HG03103 (cell line): Measurements from ENCODE around the gene DPYD.
A peak's percentile ranks its signal among the peaks of the same experiment; 100 is the strongest.

Experiments used
- ATAC-seq: cut with Tn5 transposase; IDR thresholded peaks from one replicate; pipeline ENCODE4 v1.9.1; 2021; ENCODE audit warnings: low read depth; ENCODE audit not compliant: unreplicated experiment

Gene DPYD

DNA sequence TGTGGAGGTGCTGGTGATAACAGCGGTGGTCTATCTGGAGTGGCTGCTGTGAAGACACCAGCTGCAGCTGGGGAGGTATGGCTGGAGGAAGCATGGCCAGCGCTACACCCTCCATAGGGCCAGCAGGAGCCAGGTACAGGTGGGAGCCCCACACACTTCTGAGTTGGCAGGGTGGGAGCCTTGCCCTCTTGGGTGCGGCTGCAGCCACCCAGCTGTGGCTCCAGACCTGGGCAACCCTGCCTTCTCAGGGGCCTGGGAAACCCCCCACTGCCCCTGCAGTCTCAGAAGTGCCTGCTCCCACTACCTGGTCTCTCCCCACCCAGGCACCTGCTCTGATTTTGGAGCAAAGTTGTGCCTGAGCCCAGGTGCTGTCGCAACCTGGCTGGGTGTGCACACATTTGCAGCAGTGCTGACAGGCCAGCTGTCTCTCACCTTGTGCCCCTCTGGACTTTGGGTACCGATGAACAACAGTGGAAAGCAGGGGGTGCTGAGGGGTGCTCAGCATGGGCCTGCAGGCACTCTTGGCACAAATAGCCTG, 76.2 kb downstream of the DPYD start:
- ATAC-seq: no peak

DNA sequence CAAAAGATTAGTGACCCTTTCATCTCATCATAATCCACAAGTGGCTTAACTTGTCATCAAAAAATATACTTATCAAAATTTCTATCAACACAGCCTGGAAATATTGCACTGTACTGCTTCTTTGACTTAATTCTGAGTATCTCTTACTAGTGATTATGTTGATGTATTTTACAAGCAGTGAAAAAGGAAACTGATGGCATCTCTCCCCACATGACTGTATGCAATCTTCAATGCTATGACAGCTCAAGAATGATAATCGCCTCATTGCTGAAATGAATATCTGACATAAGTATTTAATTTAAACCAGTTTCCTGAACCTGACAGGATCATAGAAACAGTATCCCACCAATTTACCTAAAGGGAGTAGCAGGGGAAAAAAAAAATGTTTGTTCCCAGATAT, 79.5 kb downstream of the DPYD start:
- ATAC-seq: no peak

DNA sequence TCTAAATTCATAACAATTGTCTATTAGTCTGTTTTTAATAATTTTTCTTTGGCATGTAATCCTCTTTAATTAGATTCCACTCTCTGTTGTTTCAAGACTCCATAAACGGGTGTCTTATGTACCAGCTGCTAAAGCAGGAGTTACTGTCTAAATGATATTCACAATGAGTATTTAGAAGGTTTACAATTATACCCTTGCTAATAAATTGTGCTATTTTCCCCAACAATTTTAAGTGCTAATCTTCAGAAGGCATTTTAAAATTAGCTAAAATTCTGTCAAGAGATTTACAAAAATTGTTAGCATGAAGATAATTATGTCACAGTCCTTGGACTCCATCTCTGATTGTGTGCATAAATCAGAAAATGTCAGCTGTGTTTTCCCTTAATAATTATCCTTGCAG, 83.7 kb downstream of the DPYD start:
- no peak for ATAC-seq

DNA sequence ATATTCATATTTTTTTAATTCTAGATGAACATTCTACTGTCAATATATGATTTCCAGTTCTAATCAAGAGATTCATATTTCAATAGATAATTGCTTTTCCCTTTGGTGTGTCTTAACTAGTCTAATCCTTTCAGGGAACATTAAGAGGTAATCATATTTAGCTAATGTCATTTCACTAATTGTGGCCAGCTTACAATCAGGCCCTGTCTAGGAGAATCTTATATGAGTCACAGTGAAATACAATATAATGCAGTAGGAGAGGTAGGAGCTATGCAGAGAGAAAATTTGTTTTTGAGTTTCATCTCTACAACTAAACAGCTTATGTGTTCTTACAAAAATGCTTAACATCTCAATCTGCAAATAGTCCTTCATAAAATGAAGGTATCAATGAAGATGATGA, 85.9 kb downstream of the DPYD start:
- no peak for ATAC-seq

DNA sequence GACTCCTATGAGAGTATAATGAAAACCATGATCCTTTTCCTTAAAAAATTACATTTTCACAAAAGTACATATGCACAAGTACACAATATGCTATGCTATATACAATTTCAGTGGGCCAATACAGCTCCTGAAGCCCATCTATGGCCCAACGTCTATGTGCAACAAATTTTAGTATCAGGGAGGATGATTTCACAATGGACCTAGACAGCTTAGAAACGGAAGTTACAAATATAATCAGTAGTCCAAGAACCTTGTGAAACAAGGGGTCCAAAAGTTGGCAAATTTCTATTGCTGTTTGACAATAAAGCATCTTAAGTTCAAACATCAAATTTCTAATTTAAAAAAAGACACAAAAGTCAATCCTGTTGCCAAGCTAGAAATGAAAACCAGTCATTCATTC, 87.0 kb downstream of the DPYD start:
- no peak for ATAC-seq

DNA sequence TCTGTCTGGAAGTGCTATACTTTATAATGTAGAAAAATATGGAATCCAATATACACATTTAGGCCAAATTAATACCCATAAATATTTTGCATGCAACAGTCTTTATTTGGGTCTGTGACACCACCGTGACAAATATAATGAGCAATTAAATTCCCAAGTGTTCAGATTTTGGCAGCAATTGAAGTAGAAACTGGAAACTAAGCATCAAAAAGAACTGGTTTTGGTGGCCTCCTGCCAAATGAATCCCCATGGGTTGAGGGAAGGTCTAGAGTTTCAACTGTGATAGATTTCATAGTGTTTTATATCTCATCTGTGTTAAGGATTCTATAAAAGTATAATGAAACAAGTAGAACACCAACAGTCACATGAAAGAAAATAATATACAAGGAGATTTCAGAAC, 88.4 kb downstream of the DPYD start:
- no peak for ATAC-seq

DNA sequence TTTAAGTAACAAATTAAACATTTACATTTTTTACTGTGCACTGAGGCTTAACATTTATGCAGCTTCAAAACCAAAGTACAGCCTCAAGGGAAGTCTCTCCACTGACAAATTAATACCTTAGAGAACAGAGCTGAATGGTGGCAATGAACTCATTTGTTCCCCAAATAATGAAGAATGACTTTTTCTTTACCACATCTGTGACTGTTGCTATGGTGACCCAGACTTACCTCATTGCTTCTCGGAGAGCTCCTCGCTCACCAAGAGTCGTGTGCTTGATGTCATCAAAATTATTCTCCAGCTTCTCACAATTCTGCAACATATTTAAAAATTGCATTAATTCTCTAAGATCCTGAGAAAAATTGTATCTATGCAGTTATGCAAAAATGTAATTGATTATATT, 92.9 kb downstream of the DPYD start:
- ATAC-seq: peak; percentile 55

DNA sequence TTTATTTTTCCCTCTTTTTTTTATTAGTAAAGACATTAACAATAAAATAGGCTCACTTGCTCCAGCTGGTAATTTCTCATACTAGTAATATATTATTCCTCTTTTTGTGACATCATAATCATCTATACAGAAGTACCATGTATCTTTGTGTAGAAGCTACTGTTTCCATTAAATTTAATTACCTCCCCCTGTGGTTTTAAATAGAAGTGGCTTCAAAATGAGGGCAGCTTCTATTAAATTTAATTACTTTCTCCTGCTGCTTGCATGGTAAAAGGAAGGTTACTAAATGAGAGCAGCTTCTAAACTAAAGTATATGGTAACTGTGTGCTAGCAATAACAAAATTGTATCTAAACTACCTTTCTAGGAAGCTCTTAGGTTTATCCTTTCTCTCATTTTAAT, 94.0 kb downstream of the DPYD start:
- no peak for ATAC-seq

DNA sequence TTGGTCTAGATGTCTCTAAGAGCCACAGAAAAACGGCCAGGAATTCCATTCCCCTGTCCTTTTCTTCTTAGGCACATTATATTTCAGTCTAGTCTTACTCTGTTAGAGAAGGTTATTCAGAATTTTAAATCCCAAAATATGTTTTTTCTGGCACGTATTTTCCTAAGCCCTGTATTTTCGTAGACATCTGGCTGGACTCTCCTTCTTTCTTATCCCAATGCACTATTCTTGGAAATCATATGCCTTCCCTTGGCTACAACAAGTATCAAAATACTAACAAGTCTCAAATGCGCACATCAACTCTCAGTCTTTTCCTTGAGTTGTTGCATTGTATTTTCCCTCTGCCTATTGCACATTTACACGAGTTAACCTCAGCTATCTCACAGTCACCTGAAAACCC, 96.2 kb downstream of the DPYD start:
- ATAC-seq: no peak

DNA sequence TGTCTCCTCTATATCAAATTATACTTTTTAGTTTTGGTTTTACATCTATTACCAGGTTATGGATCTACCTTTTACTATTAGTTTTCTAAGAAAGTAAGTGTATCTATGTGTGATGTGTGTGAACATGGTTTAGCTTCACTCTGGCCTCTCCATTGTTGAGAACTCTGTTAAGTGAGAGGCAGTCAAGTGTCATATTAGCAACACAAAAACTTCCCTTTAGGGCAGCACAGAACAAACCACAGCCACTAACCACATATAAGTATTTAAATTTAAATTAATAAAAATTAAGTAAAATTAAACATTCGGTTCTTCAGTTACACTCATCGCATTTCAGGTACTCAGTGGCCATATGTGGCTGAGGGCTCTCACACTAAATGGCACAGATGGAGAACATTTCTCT, 96.6 kb downstream of the DPYD start:
- ATAC-seq: no peak

DNA sequence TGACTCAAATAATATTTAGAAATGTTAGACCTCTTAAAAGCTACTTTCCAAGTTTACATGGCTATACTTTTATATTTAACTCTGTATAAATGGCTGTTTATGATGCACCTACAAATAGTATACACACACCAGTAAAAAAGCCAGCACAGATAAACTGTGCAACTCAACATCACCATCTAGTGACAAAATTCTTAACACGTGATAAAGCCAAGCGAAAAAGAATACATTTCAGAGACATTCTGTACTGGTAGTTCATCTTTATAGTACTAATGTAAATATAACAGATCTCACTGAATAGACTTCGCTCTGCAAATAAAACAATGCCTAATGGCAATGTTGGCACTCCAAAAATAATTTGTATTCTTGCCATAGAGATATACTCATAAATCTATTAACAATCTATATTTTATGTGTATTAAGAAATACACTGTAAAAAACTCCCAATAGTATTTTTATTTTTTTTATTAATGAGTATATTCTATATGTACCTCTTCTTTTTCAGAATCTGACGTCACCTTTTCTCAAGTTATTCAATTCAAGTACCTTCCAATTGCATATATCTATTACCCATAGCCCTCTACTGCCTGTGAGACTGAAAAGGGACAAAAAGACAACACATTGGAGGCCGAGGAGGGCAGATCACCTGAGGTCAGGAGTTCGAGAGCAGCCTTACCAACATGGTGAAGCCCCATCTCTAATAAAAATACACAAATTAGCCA, 100.2 kb downstream of the DPYD start:
- peak; percentile 68 for ATAC-seq

DNA sequence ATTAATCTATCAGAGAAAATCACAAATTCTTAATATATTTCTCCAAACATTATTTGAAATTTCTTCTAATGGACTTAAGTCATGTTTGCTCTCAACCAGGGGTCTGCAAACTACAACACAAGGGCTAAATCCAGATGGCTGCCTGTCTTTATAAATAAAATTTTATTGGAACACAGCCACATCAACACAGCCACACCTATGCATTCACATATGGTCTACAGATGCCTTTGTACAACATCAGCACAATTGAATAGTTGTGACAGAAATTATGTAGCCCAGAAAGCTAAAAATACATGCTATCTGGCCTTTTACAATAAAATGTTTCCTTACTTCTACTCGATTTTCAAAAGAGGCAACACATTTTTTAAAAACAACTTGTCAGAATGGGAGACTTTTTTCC, 103.9 kb downstream of the DPYD start:
- no peak for ATAC-seq

DNA sequence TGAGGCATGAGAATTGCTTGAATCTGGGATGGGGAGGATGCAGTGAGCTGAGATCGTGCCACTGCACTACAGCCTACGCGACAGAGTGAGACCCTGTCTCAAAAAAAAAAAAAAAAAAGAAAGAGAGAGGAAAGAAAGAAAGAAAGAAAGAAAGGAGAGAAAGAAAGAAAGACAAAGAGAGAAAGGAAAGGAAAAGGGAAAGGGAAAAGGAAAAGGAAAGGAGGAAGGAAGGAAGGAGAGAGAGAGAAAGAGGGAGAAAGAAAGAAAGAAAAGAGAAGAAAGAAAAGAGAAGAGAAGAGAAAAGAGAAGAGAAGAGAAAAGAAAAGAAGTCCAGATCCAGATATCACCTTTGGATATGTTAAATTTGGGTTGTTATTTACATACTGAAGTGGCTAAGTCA, 106.0 kb downstream of the DPYD start:
- no peak for ATAC-seq

DNA sequence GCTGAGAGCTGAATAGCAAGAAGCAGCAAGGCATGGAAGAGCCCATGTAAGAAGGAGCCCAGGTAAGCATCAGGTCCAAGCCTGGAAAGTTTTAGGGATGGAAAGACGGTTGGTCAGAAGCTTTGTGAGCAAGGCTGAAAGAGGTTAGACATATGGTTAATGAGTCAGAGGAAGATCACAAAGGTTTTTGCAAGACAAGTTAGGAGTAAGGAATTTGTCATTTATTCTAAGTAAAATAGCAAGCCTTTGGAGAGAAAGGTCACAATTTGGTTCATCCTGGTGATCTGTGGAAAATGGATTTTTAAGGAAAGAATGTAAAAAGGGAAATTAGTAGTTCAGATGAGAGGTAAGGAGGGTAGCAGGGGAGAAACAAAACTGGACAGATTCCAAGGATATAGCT, 106.7 kb downstream of the DPYD start:
- no peak for ATAC-seq

DNA sequence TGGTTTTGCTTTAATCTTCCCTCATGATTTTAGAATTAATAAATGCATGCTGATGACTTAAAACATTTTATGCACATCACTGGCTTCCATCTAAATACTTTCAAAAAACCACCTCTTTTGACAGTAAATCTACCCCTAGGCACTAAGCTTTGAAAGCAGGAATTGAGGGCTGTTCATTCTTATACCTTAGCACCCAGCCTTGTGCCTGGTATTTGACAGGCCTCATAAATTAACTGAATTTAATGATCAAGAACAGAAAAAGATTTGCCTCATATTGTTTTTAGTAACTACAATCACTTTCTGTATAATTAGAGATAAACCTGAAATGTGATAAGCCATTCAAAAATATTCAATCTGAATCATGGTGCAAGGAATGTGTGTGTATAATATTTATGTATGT, 108.8 kb downstream of the DPYD start:
- no peak for ATAC-seq

DNA sequence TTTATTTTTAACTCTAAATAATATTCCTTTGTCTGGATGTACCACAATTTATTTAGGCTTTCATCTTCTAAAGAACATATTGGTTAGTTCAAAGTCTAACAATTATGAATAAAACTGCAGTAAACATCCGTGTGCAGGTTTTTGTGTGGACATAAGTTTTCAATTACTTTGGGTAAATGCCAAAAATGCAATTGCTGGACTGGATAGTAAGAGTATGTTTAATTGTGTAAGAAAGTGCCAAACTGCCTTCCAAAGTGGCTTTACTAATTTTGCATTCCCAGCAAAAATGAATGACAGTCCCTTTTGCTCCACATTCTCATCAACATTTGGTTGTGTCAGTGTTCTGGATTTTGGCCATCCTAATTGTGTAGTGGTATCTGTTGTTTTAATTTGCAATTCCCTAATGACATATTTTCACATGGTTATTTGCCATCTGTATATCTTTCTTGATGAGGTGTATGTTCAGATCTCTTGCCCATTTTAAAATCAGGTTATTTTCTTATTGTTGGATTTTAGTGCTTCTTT, 113.8 kb downstream of the DPYD start:
- no peak for ATAC-seq

DNA sequence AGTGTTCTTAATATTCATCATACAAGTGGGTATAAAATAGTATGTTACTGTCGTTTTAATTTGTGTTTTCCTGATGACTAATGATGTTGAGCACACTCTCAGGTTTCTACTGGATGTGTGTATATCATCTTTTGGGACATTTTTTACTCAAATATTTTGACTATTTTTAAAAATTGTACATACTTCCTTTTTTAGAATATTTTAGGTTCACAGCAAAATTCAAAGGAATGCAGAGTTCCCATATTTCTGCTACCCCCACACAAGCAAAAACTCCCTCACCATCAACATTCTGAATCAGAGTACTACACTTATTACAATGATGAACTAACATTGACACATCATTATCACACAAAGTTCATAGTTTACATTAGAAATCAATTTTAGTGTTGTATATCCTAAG, 114.5 kb downstream of the DPYD start:
- ATAC-seq: no peak

DNA sequence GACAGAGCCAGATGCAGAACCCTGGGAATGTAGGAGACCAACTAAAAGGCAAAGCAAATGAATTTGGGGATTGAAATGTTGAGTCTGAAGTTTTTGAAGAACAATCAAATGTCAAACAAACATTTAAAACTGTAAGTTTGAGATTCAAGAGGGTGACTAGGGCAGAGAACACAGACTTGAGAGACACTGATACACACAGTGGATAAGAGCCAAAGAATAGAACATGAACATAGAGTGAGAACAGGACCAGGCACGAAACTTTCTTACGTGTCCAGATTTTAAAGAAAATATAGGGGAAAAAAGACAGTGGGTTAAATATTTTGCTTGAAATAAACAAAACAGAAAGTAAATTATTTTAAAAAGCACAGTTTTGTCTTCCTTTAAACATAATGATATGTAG, 115.7 kb downstream of the DPYD start:
- ATAC-seq: no peak

DNA sequence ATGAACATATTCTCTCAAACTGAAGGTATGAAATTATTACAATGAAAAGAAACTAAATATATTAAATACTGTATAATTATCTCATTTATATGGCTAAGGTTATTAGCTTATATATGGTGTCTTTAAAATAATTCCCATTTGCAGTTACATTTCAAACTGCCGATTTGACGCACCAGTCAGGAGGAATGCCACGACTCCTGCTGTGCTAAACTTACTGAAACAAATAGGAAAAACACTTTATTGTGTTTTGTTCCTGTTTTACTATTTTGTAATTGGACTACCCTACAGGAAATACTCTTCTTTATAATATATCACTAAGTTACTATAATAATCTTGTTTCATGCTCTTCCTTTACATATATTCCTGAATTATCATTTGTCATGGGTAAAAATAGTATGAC, 117.8 kb downstream of the DPYD start:
- no peak for ATAC-seq

DNA sequence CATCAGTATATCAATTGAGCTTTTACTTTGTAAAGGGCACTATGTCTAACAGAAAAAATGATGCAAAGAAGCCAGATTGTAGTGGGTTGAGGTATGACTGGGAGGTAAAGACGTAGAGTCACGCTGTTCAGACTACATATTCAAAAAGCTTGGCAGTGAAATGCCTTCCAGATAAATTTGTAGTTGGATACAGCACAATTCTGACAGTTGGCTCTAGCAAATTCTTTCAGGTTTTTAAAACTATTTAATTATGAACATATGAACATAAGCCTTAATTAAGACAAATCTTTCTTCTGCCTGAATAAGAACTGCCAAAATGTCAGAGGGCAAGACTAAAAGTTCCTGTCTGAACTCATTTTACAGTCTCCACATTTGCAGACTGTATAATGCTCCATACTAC, 118.8 kb downstream of the DPYD start:
- no peak for ATAC-seq

DNA sequence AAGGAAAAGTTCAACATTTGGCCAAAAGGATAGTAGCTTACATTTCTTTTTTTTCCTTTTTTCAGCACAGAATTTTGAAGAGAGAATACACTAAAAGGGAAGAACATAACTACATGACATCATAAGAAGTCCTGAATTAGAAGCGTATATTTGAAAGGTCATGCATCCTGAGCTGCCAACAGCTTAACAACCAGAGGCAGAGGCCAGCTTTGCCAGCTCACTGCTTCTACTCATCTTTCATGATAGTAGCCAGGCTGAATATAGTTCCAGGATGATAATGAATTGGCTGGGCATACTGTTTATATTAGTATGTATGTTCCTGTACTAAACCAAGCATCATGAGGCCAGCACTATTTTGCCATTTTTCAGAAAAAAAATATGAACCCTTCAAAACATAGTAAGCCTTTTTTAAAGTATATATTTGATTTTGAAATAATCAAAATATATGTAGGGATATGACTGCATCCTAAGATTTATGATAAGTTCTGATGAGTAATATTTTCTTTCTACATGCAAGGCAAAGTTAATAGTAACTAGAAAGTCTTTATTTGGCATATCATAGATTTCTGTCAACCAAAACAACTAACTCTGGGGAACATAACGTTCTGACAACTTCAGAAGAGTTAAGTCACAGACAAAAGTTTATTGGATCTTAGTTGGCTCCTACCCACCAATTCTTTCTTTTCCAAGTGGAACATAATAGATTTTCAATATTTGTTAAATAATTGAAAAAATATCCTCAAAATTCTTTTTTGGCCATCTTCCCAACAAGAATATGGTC, 123.2 kb downstream of the DPYD start:
- ATAC-seq: no peak

DNA sequence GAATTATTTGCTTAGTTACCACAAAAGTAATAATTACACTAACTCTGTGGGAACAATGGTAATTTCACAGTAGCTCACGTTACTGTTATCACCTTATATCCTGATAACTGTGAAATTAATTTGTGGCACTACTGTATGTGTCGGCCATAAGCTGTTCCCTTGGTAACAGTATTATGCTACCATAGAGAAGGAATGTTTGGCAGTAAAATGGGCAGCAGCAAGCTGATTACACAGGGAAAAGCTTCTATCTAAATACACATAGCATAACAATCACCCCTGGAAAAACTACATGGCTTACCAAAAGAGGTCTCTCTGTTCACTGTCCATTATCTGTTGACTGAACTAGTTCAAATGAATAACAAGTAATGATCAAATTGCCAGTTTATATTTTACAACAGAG, 124.1 kb downstream of the DPYD start:
- ATAC-seq: no peak
